Keratinocyte (primary cell): ENCODE results near the gene CDKN3. TPM values are rescaled to one million over a fixed set of nuclear protein-coding genes. Genes with fewer than 3 reads are reported as not detected.

ENCODE experiments used
- DNase-seq: peaks from one replicate; pipeline ENCODE4 v3.0.0-alpha.2; 2011; ENCODE audit warnings: low read depth, missing footprints, low spot score
- FAIRE-seq: peaks from 2 replicates; lab custom pipeline; 2011; peaks lifted over from hg19 to GRCh38; lab: Jason Lieb, UNC
- H2AFZ ChIP-seq: 2 replicates; pipeline ENCODE4 v1.6.0; 2012; ENCODE audit warnings: low read length, control low read depth, inconsistent platforms; ENCODE audit not compliant: control insufficient read depth
- H3K27ac ChIP-seq: 2 replicates; pipeline ENCODE4 v1.5.1; 2011; ENCODE audit warnings: low read length; ENCODE audit not compliant: control insufficient read depth, insufficient read depth
- H3K27me3 ChIP-seq: 3 replicates; pipeline ENCODE4 v1.6.0; 2011; ENCODE audit warnings: low read length; ENCODE audit not compliant: control insufficient read depth, insufficient read depth; ENCODE audit errors: extremely low read depth
- H3K36me3 ChIP-seq, 2 experiments: 2 replicates in 1 of 2; 3 replicates in 1 of 2; pipeline ENCODE4 v1.5.1; 2011; ENCODE audit warnings: low read length in 2 of 2, mild to moderate bottlenecking in 1 of 2; ENCODE audit not compliant: control insufficient read depth in 2 of 2, insufficient read depth in 2 of 2; ENCODE audit errors: extremely low read depth in 1 of 2
- H3K4me1 ChIP-seq: 3 replicates; pipeline ENCODE4 v1.5.1; 2011; ENCODE audit warnings: low read length; ENCODE audit not compliant: control insufficient read depth, insufficient read depth; ENCODE audit errors: extremely low read depth
- H3K4me2 ChIP-seq: 3 replicates; pipeline ENCODE4 v1.6.0; 2011; ENCODE audit warnings: low read depth, low read length; ENCODE audit not compliant: control insufficient read depth, insufficient read depth; ENCODE audit errors: extremely low read depth
- H3K4me3 ChIP-seq, 3 experiments: fragments of 200-600 bp in 1 of 3; sonication (generic) in 1 of 3; 2 replicates in 2 of 3; 3 replicates in 1 of 3; pipeline ENCODE4 v1.5.1; 2011 to 2016; ENCODE audit warnings: low read length in 3 of 3, mild to moderate bottlenecking in 3 of 3, control low read depth in 2 of 3, inconsistent platforms in 1 of 3, low read depth in 1 of 3, mixed read lengths in 1 of 3, mixed run types in 1 of 3, moderate library complexity in 1 of 3; ENCODE audit not compliant: control insufficient read depth in 2 of 3, insufficient read depth in 2 of 3; ENCODE audit errors: extremely low read depth in 1 of 3
- H3K79me2 ChIP-seq: 2 replicates; pipeline ENCODE4 v1.6.0; 2012; ENCODE audit warnings: low read length; ENCODE audit not compliant: control insufficient read depth, insufficient read depth
- H3K9ac ChIP-seq: 3 replicates; pipeline ENCODE4 v1.6.0; 2011; ENCODE audit warnings: low read length; ENCODE audit not compliant: control insufficient read depth, insufficient read depth; ENCODE audit errors: extremely low read depth
- H3K9me1 ChIP-seq: 3 replicates; pipeline ENCODE4 v1.6.0; 2011; ENCODE audit warnings: low read length; ENCODE audit not compliant: control insufficient read depth, insufficient read depth; ENCODE audit errors: extremely low read depth
- H3K9me3 ChIP-seq: 2 replicates; pipeline ENCODE4 v1.5.1; 2012; ENCODE audit warnings: low read depth, low read length; ENCODE audit not compliant: control insufficient read depth
- H4K20me1 ChIP-seq: 3 replicates; pipeline ENCODE4 v1.6.0; 2011; ENCODE audit warnings: low read length; ENCODE audit not compliant: control insufficient read depth, insufficient read depth; ENCODE audit errors: extremely low read depth
- CTCF ChIP-seq, 3 experiments: IDR thresholded peaks in 1 of 3; conservative IDR thresholded peaks in 1 of 3; optimal IDR thresholded peaks in 1 of 3; 2 replicates in 2 of 3; 3 replicates in 1 of 3; pipeline versions ENCODE3 to v1.5.1; 2011; ENCODE audit warnings: low read length in 3 of 3, mild to moderate bottlenecking in 3 of 3, moderate library complexity in 2 of 3, control low read depth in 1 of 3, inconsistent platforms in 1 of 3; ENCODE audit not compliant: insufficient read depth in 2 of 3; ENCODE audit errors: extremely low read depth in 1 of 3
- EZH2 ChIP-seq: IDR thresholded peaks from one replicate; pipeline ENCODE4 v1.6.1; 2012; ENCODE audit warnings: inconsistent platforms, mild to moderate bottlenecking, low read length, moderate library complexity
- dilution Hi-C: fragments of 300-500 bp; cut with MboI; formaldehyde crosslinking; loops from one replicate; pipeline ENCODE4 v1.7.0; 2020; ENCODE audit warnings: low sequenced_read_pairs; ENCODE audit not compliant: extremely low pct_ligation_motif_present
- polyA plus RNA-seq, 5 experiments: library from polyadenylated mRNA; depleted of rRNA in 3 of 5; stranded (reverse) in 3 of 5; stranded (forward) in 1 of 5; unstranded in 1 of 5; fragments of >200 nt; gene quantifications; 1 replicate in 1 of 5; 2 replicates in 3 of 5; 3 replicates in 1 of 5; pipeline versions ENCODE4 v1.2.1 to v1.2.3, GENCODE V29; 2011 to 2012; ENCODE audit warnings: missing spikeins in 2 of 5, low read depth in 1 of 5, low replicate concordance in 1 of 5

The CDKN3 gene
- polyA plus RNA-seq, 1 donor (not counting 4 experiments of a cell fraction or from before 2014, with no cell fraction given) = 51.6 TPM

- dilution Hi-C loops = no loop called here
- no peak overlapping the region for H2AFZ ChIP-seq
- DNase-seq (no peak), FAIRE-seq (no peak)
- no peak overlapping the region for H3K4me2 ChIP-seq
- no peaks in the 10 kb centered on the region for H3K27me3 ChIP-seq
- no peak overlapping the region for H3K27ac ChIP-seq
- H3K9ac ChIP-seq = no peak overlapping the region
- no peaks in the 10 kb centered on the region for H3K79me2 ChIP-seq
- no peaks in the 10 kb centered on the region for H4K20me1 ChIP-seq
- peaks cover 3% of the 10 kb centered on the region for H3K9me3 ChIP-seq
- no peaks in the 10 kb centered on the region for H3K36me3 ChIP-seq
- no peak overlapping the region for H3K4me3 ChIP-seq
- TF ChIP-seq CTCF (optimal IDR thresholded peaks at IDR 0.05 in 1 of 3, IDR thresholded peaks at IDR 0.05 in 1 of 3, conservative IDR thresholded peaks at IDR 0.05 in 1 of 3; ENCODE audit: extremely low read depth in 1 of 3, insufficient read depth in 2 of 3, low read length in 3 of 3) (no peak), EZH2 (no peak)
- no peaks in the 10 kb centered on the region for H3K9me1 ChIP-seq
- H3K4me1 ChIP-seq = no peaks in the 10 kb centered on the region
These were observed 47.1 kb upstream of the CDKN3 start for GRCh38 chr14:54349713-54350112.

- no peaks in the 10 kb centered on the region for H3K79me2 ChIP-seq
- H3K9me1 ChIP-seq = no peaks in the 10 kb centered on the region
- no peak overlapping the region for H3K4me3 ChIP-seq
- H3K9ac ChIP-seq = no peak overlapping the region
- H3K27me3 ChIP-seq = no peaks in the 10 kb centered on the region
- peaks cover 3% of the 10 kb centered on the region for H3K9me3 ChIP-seq
- dilution Hi-C loops = no loop called here
- FAIRE-seq (no peak), DNase-seq (no peak)
- no peaks in the 10 kb centered on the region for H3K36me3 ChIP-seq
- no peak overlapping the region for H3K4me2 ChIP-seq
- H3K4me1 ChIP-seq = peaks cover 2% of the 10 kb centered on the region
- H4K20me1 ChIP-seq = no peaks in the 10 kb centered on the region
- no peak for TF ChIP-seq EZH2
- TF ChIP-seq CTCF (optimal IDR thresholded peaks at IDR 0.05 in 1 of 3, IDR thresholded peaks at IDR 0.05 in 1 of 3, conservative IDR thresholded peaks at IDR 0.05 in 1 of 3; ENCODE audit: extremely low read depth in 1 of 3, insufficient read depth in 2 of 3, low read length in 3 of 3) = no peak
- no peak overlapping the region for H2AFZ ChIP-seq
- H3K27ac ChIP-seq = no peak overlapping the region
These were observed 46.6 kb upstream of the CDKN3 start for GRCh38 chr14:54350203-54350602.
